ENCODE data around the gene SMURF2.
A peak's percentile ranks its signal among the peaks of the same experiment; 100 is the strongest.

SMURF2 gene

GRCh38 chr17:64504769-64505339 is 157.3 kb downstream of the SMURF2 start:
- Histone ChIP-seq H3K4me1 (ENCODE audit: insufficient read depth, low read length) (peaks cover 9% of the 10 kb centered on the region; the same call in 1 of the 2 replicates), H3K36me3 (ENCODE audit: insufficient read depth, low read depth, low read length) (peaks cover 66% of the 10 kb centered on the region), H3K9me3 (ENCODE audit: insufficient read depth, low read depth, low read length) (no peaks in the 10 kb centered on the region; the same call in 1 of the 2 replicates), H3K27me3 (ENCODE audit: insufficient read depth, low read length) (no peaks in the 10 kb centered on the region), H3K27ac (ENCODE audit: low read length) (peak overlapping the region; percentile 97), H3K4me3 (ENCODE audit: low read length) (peak overlapping the region; percentile 100), H3K9ac (ENCODE audit: low read depth, low read length) (peak overlapping the region; percentile 100)

- H3K36me3 ChIP-seq (ENCODE audit: insufficient read depth, low read depth, low read length), result peaks cover 68% of the 10 kb centered on the region
- H3K27ac ChIP-seq (ENCODE audit: low read length), result no peak overlapping the region
- H3K27me3 ChIP-seq (ENCODE audit: insufficient read depth, low read length), result no peaks in the 10 kb centered on the region
- peak overlapping the region; percentile 100 for H3K4me3 ChIP-seq (ENCODE audit: low read length)
- H3K9me3 ChIP-seq (ENCODE audit: insufficient read depth, low read depth, low read length), result no peaks in the 10 kb centered on the region; the same call in 1 of the 2 replicates
- H3K4me1 ChIP-seq (ENCODE audit: insufficient read depth, low read length), result peaks cover 9% of the 10 kb centered on the region; the same call in 1 of the 2 replicates
- peak overlapping the region; percentile 100 for H3K9ac ChIP-seq (ENCODE audit: low read depth, low read length)
Observed at GRCh38 chr17:64503821-64504768, 158.0 kb downstream of the SMURF2 start.

- Histone ChIP-seq H3K4me3 (ENCODE audit: low read length) (peak overlapping the region; percentile 100; the same call in 1 of the 2 replicates), H3K9ac (ENCODE audit: low read depth, low read length) (no peak overlapping the region), H3K36me3 (ENCODE audit: insufficient read depth, low read depth, low read length) (peaks cover 72% of the 10 kb centered on the region), H3K27me3 (ENCODE audit: insufficient read depth, low read length) (no peaks in the 10 kb centered on the region), H3K9me3 (ENCODE audit: insufficient read depth, low read depth, low read length) (no peaks in the 10 kb centered on the region; the same call in 1 of the 2 replicates), H3K27ac (ENCODE audit: low read length) (no peak overlapping the region), H3K4me1 (ENCODE audit: insufficient read depth, low read length) (peaks cover 8% of the 10 kb centered on the region; the same call in 1 of the 2 replicates)
Observed at GRCh38 chr17:64503341-64503740, 158.8 kb downstream of the SMURF2 start.

GRCh38 chr17:64502809-64503208 is 159.3 kb downstream of the SMURF2 start:
- Histone ChIP-seq H3K9me3 (ENCODE audit: insufficient read depth, low read depth, low read length) (no peaks in the 10 kb centered on the region; the same call in 1 of the 2 replicates), H3K4me1 (ENCODE audit: insufficient read depth, low read length) (peaks cover 4% of the 10 kb centered on the region; the same call in 1 of the 2 replicates), H3K36me3 (ENCODE audit: insufficient read depth, low read depth, low read length) (peaks cover 77% of the 10 kb centered on the region), H3K27ac (ENCODE audit: low read length) (no peak overlapping the region), H3K27me3 (ENCODE audit: insufficient read depth, low read length) (no peaks in the 10 kb centered on the region), H3K9ac (ENCODE audit: low read depth, low read length) (no peak overlapping the region), H3K4me3 (ENCODE audit: low read length) (no peak overlapping the region)

GRCh38 chr17:64502021-64502420 is 160.1 kb downstream of the SMURF2 start:
- H3K4me1 ChIP-seq (ENCODE audit: insufficient read depth, low read length), result peaks cover 4% of the 10 kb centered on the region; the same call in 1 of the 2 replicates
- no peaks in the 10 kb centered on the region; the same call in 1 of the 2 replicates for H3K9me3 ChIP-seq (ENCODE audit: insufficient read depth, low read depth, low read length)
- no peak overlapping the region for H3K4me3 ChIP-seq (ENCODE audit: low read length)
- peaks cover 81% of the 10 kb centered on the region for H3K36me3 ChIP-seq (ENCODE audit: insufficient read depth, low read depth, low read length)
- H3K27me3 ChIP-seq (ENCODE audit: insufficient read depth, low read length), result no peaks in the 10 kb centered on the region
- no peak overlapping the region for H3K9ac ChIP-seq (ENCODE audit: low read depth, low read length)
- no peak overlapping the region for H3K27ac ChIP-seq (ENCODE audit: low read length)

GRCh38 chr17:64500862-64501765 is 161.0 kb downstream of the SMURF2 start:
- no peak overlapping the region for H3K4me3 ChIP-seq (ENCODE audit: low read length)

GRCh38 chr17:64500487-64500859 is 161.6 kb downstream of the SMURF2 start:
- Histone ChIP-seq H3K9me3 (ENCODE audit: insufficient read depth, low read depth, low read length) (no peaks in the 10 kb centered on the region; the same call in 1 of the 2 replicates), H3K9ac (ENCODE audit: low read depth, low read length) (no peak overlapping the region), H3K36me3 (ENCODE audit: insufficient read depth, low read depth, low read length) (peaks cover 78% of the 10 kb centered on the region), H3K4me1 (ENCODE audit: insufficient read depth, low read length) (peaks cover 4% of the 10 kb centered on the region; the same call in 1 of the 2 replicates), H3K4me3 (ENCODE audit: low read length) (no peak overlapping the region), H3K27ac (ENCODE audit: low read length) (no peak overlapping the region), H3K27me3 (ENCODE audit: insufficient read depth, low read length) (no peaks in the 10 kb centered on the region)

More at GRCh38 chr17:64500862-64501765, 161.0 kb downstream of the SMURF2 start:
- H3K27ac ChIP-seq (ENCODE audit: low read length), result no peak overlapping the region
- peaks cover 81% of the 10 kb centered on the region for H3K36me3 ChIP-seq (ENCODE audit: insufficient read depth, low read depth, low read length)
- H3K9me3 ChIP-seq (ENCODE audit: insufficient read depth, low read depth, low read length), result no peaks in the 10 kb centered on the region; the same call in 1 of the 2 replicates
- H3K4me1 ChIP-seq (ENCODE audit: insufficient read depth, low read length), result peaks cover 4% of the 10 kb centered on the region; the same call in 1 of the 2 replicates
- H3K9ac ChIP-seq (ENCODE audit: low read depth, low read length), result no peak overlapping the region
- H3K27me3 ChIP-seq (ENCODE audit: insufficient read depth, low read length), result no peaks in the 10 kb centered on the region

- Histone ChIP-seq H3K9me3 (ENCODE audit: insufficient read depth, low read depth, low read length) (no peaks in the 10 kb centered on the region; the same call in 1 of the 2 replicates), H3K9ac (ENCODE audit: low read depth, low read length) (no peak overlapping the region), H3K4me1 (ENCODE audit: insufficient read depth, low read length) (peaks cover 4% of the 10 kb centered on the region; the same call in 1 of the 2 replicates), H3K27me3 (ENCODE audit: insufficient read depth, low read length) (no peaks in the 10 kb centered on the region), H3K4me3 (ENCODE audit: low read length) (no peak overlapping the region), H3K27ac (ENCODE audit: low read length) (no peak overlapping the region), H3K36me3 (ENCODE audit: insufficient read depth, low read depth, low read length) (peaks cover 75% of the 10 kb centered on the region)
Observed at GRCh38 chr17:64499805-64500486, 162.2 kb downstream of the SMURF2 start.

- Histone ChIP-seq H3K4me1 (ENCODE audit: insufficient read depth, low read length) (no peaks in the 10 kb centered on the region), H3K27ac (ENCODE audit: low read length) (no peak overlapping the region), H3K9me3 (ENCODE audit: insufficient read depth, low read depth, low read length) (no peaks in the 10 kb centered on the region), H3K27me3 (ENCODE audit: insufficient read depth, low read length) (no peaks in the 10 kb centered on the region), H3K4me3 (ENCODE audit: low read length) (peak overlapping the region; percentile 68), H3K9ac (ENCODE audit: low read depth, low read length) (peak overlapping the region; percentile 94; the same call in 1 of the 2 replicates), H3K36me3 (ENCODE audit: insufficient read depth, low read depth, low read length) (peaks cover 65% of the 10 kb centered on the region)
Observed at GRCh38 chr17:64498308-64499203, 163.6 kb downstream of the SMURF2 start.

- H3K9me3 ChIP-seq (ENCODE audit: insufficient read depth, low read depth, low read length), result no peaks in the 10 kb centered on the region
- no peaks in the 10 kb centered on the region for H3K4me1 ChIP-seq (ENCODE audit: insufficient read depth, low read length)
- no peaks in the 10 kb centered on the region for H3K27me3 ChIP-seq (ENCODE audit: insufficient read depth, low read length)
- peak overlapping the region; percentile 94; the same call in 1 of the 2 replicates for H3K9ac ChIP-seq (ENCODE audit: low read depth, low read length)
- peak overlapping the region; percentile 80 for H3K27ac ChIP-seq (ENCODE audit: low read length)
- H3K36me3 ChIP-seq (ENCODE audit: insufficient read depth, low read depth, low read length), result peaks cover 63% of the 10 kb centered on the region
- H3K4me3 ChIP-seq (ENCODE audit: low read length), result peak overlapping the region; percentile 68
Observed at GRCh38 chr17:64497565-64498035, 164.5 kb downstream of the SMURF2 start.
